ENCODE measurements around the gene PPP1CC. TPM values are rescaled to one million over a fixed set of nuclear protein-coding genes. Genes with fewer than 3 reads are reported as not detected.
"Not testable (repeated sequence)": the region's sequence is repeated elsewhere in the genome, so short reads cannot be mapped to it uniquely, and the experiment has no call there.

Gene PPP1CC
- total and polyA plus RNA-seq, 7 experiments from 2014 or later, result 108 to 218 (median 138) TPM

- DNase-seq (no peak), ATAC-seq (no peak)
- Mint-ChIP-seq H3K27ac (no peak overlapping the region), H3K4me3 (no peak overlapping the region), H3K36me3 (peaks cover 0 to 4% (median 0%) of the 10 kb centered on the region in 5 donors), H3K9me3 (peaks cover 0 to 2% (median 0%) of the 10 kb centered on the region in 11 donors), H3K27me3 (peaks cover 0 to 3% (median 0%) of the 10 kb centered on the region in 5 donors), H3K4me1 (peaks cover 5 to 21% (median 17%) of the 10 kb centered on the region in 7 donors)
- Histone ChIP-seq H3K9me3 (ENCODE audit: control insufficient read depth in 2 of 3, low read length in 3 of 3) (peaks cover 0 to 3% (median 0%) of the 10 kb centered on the region in 3 experiments), H3K27me3 (ENCODE audit: control insufficient read depth in 2 of 2, insufficient read depth in 2 of 2, low read length in 2 of 2) (no peaks in the 10 kb centered on the region), H3K27ac (ENCODE audit: low read depth, low read length) (no peak overlapping the region), H3K4me1 (ENCODE audit: control insufficient read depth in 2 of 2, insufficient read depth in 2 of 2, low read length in 2 of 2) (peaks cover 0 to 5% of the 10 kb centered on the region in 2 donors), H3K36me3 (ENCODE audit: control insufficient read depth in 2 of 3, insufficient read depth in 3 of 3, low read length in 3 of 3) (no peaks in the 10 kb centered on the region), H3K4me3 (ENCODE audit: low read length) (no peak overlapping the region)
- intact Hi-C loops (cut with micrococcal nuclease), result no loop called here
- ChIA-PET CTCF (interaction anchor here (1.0 to 1.5 kb wide), 2 partner anchors 8 to 9 kb away, joined by 3 read pairs; no protein-coding TSS in a partner anchor), POLR2A (interaction anchor here (1.2 to 1.7 kb wide), 2 partner anchors 8 to 16 kb away, joined by 3 to 4 read pairs; no protein-coding TSS in a partner anchor)
Measured at GRCh38 chr12:110768960-110769359, 26.3 kb upstream of the PPP1CC start.

- Mint-ChIP-seq H3K27me3 (peaks cover 0 to 3% (median 0%) of the 10 kb centered on the region in 5 donors), H3K4me1 (peaks cover 2 to 22% (median 12%) of the 10 kb centered on the region in 7 donors), H3K27ac (no peak overlapping the region), H3K4me3 (no peak overlapping the region), H3K36me3 (peaks cover 0 to 4% (median 0%) of the 10 kb centered on the region in 5 donors), H3K9me3 (peaks cover 0 to 2% (median 0%) of the 10 kb centered on the region in 11 donors)
- Histone ChIP-seq H3K36me3 (ENCODE audit: control insufficient read depth in 2 of 3, insufficient read depth in 3 of 3, low read length in 3 of 3) (no peaks in the 10 kb centered on the region), H3K9me3 (ENCODE audit: control insufficient read depth in 2 of 3, low read length in 3 of 3) (peaks cover 0 to 3% (median 0%) of the 10 kb centered on the region in 3 experiments), H3K27me3 (ENCODE audit: control insufficient read depth in 2 of 2, insufficient read depth in 2 of 2, low read length in 2 of 2) (no peaks in the 10 kb centered on the region), H3K27ac (ENCODE audit: low read depth, low read length) (no peak overlapping the region), H3K4me1 (ENCODE audit: control insufficient read depth in 2 of 2, insufficient read depth in 2 of 2, low read length in 2 of 2) (peaks cover 0 to 4% of the 10 kb centered on the region in 2 donors), H3K4me3 (ENCODE audit: low read length) (no peak overlapping the region)
- ATAC-seq (no peak), DNase-seq (no peak)
- ChIA-PET POLR2A (interaction anchor here (0.9 to 1.7 kb wide), 2 partner anchors 15 to 78 kb away, joined by 3 read pairs; partner anchors contain the start of gene HVCN1), CTCF (interaction anchor here (1.0 to 1.5 kb wide), 3 partner anchors 7 to 127 kb away, joined by 3 read pairs; no protein-coding TSS in a partner anchor)
- intact Hi-C loops (cut with micrococcal nuclease), result no loop called here
Measured at GRCh38 chr12:110767863-110768262, 25.2 kb upstream of the PPP1CC start.

GRCh38 chr12:110766311-110767154, 23.8 kb upstream of the PPP1CC start:
- H3K4me1 ChIP-seq (ENCODE audit: control insufficient read depth in 2 of 2, insufficient read depth in 2 of 2, low read length in 2 of 2), result no peaks in the 10 kb centered on the region
- Mint-ChIP-seq H3K36me3 (peaks cover 0 to 4% (median 0%) of the 10 kb centered on the region in 5 donors), H3K27me3 (peaks cover 0 to 3% (median 0%) of the 10 kb centered on the region in 5 donors), H3K4me1 (peaks cover 1 to 12% (median 2%) of the 10 kb centered on the region in 7 donors), H3K9me3 (peaks cover 0 to 2% (median 0%) of the 10 kb centered on the region in 11 donors), H3K27ac (no peak overlapping the region), H3K4me3 (no peak overlapping the region)
- H3K27me3 ChIP-seq (ENCODE audit: control insufficient read depth in 2 of 2, insufficient read depth in 2 of 2, low read length in 2 of 2), result no peaks in the 10 kb centered on the region
- H3K36me3 ChIP-seq (ENCODE audit: control insufficient read depth in 2 of 3, insufficient read depth in 3 of 3, low read length in 3 of 3), result no peaks in the 10 kb centered on the region
- peaks cover 0 to 3% (median 0%) of the 10 kb centered on the region in 3 experiments for H3K9me3 ChIP-seq (ENCODE audit: control insufficient read depth in 2 of 3, low read length in 3 of 3)
- intact Hi-C loops (cut with micrococcal nuclease), result no loop called here
- POLR2A ChIA-PET, result no interaction called here
- CTCF ChIA-PET, result interaction anchor here (1.1 kb wide), 1 partner anchor 128 kb away, joined by 3 read pairs; no protein-coding TSS in a partner anchor
- no peak overlapping the region for H3K4me3 ChIP-seq (ENCODE audit: low read length)
- no peak overlapping the region for H3K27ac ChIP-seq (ENCODE audit: low read depth, low read length)
- ATAC-seq (no peak), DNase-seq (no peak)

- H3K4me1 ChIP-seq (ENCODE audit: control insufficient read depth in 2 of 2, insufficient read depth in 2 of 2, low read length in 2 of 2); CTCF ChIA-PET; H3K27me3 Mint-ChIP-seq; H3K4me3 ChIP-seq (ENCODE audit: low read length); intact Hi-C loops (cut with micrococcal nuclease); H3K4me1 Mint-ChIP-seq; H3K9me3 Mint-ChIP-seq; POLR2A ChIA-PET; H3K4me3 Mint-ChIP-seq; H3K36me3 Mint-ChIP-seq; H3K27me3 ChIP-seq (ENCODE audit: control insufficient read depth in 2 of 2, insufficient read depth in 2 of 2, low read length in 2 of 2); ATAC-seq; H3K9me3 ChIP-seq (ENCODE audit: control insufficient read depth in 2 of 3, low read length in 3 of 3); DNase-seq; H3K27ac ChIP-seq (ENCODE audit: low read depth, low read length); H3K27ac Mint-ChIP-seq; H3K36me3 ChIP-seq (ENCODE audit: control insufficient read depth in 2 of 3, insufficient read depth in 3 of 3, low read length in 3 of 3): not testable (repeated sequence)
Measured at GRCh38 chr12:110765572-110765971, 22.9 kb upstream of the PPP1CC start.

GRCh38 chr12:110765111-110765510, 22.4 kb upstream of the PPP1CC start:
- Mint-ChIP-seq H3K27me3 (peaks cover 0 to 3% (median 0%) of the 10 kb centered on the region in 5 donors), H3K9me3 (peaks cover 0 to 2% (median 0%) of the 10 kb centered on the region in 11 donors), H3K4me3 (no peak overlapping the region), H3K4me1 (peaks cover 0 to 7% (median 0%) of the 10 kb centered on the region in 7 donors), H3K36me3 (peaks cover 0 to 4% (median 0%) of the 10 kb centered on the region in 5 donors), H3K27ac (no peak overlapping the region)
- intact Hi-C loops (cut with micrococcal nuclease), result no loop called here
- Histone ChIP-seq H3K9me3 (ENCODE audit: control insufficient read depth in 2 of 3, low read length in 3 of 3) (peaks cover 0 to 3% (median 0%) of the 10 kb centered on the region in 3 experiments), H3K4me1 (ENCODE audit: control insufficient read depth in 2 of 2, insufficient read depth in 2 of 2, low read length in 2 of 2) (no peaks in the 10 kb centered on the region), H3K36me3 (ENCODE audit: control insufficient read depth in 2 of 3, insufficient read depth in 3 of 3, low read length in 3 of 3) (no peaks in the 10 kb centered on the region), H3K27ac (ENCODE audit: low read depth, low read length) (no peak overlapping the region), H3K27me3 (ENCODE audit: control insufficient read depth in 2 of 2, insufficient read depth in 2 of 2, low read length in 2 of 2) (no peaks in the 10 kb centered on the region), H3K4me3 (ENCODE audit: low read length) (no peak overlapping the region)
- ChIA-PET POLR2A (no interaction called here), CTCF (no interaction called here)
- ATAC-seq (no peak), DNase-seq (no peak)

GRCh38 chr12:110763583-110763982, 20.9 kb upstream of the PPP1CC start:
- ATAC-seq, result no peak
- Mint-ChIP-seq H3K36me3 (peaks cover 0 to 1% (median 0%) of the 10 kb centered on the region in 5 donors), H3K4me1 (peaks cover 0 to 8% (median 0%) of the 10 kb centered on the region in 7 donors), H3K27me3 (peaks cover 0 to 3% (median 0%) of the 10 kb centered on the region in 5 donors), H3K27ac (no peak overlapping the region), H3K9me3 (peaks cover 0 to 2% (median 0%) of the 10 kb centered on the region in 11 donors), H3K4me3 (no peak overlapping the region)
- Histone ChIP-seq H3K4me3 (ENCODE audit: low read length) (no peak overlapping the region), H3K9me3 (ENCODE audit: control insufficient read depth in 2 of 3, low read length in 3 of 3) (no peaks in the 10 kb centered on the region), H3K36me3 (ENCODE audit: control insufficient read depth in 2 of 3, insufficient read depth in 3 of 3, low read length in 3 of 3) (no peaks in the 10 kb centered on the region), H3K27ac (ENCODE audit: low read depth, low read length) (no peak overlapping the region), H3K27me3 (ENCODE audit: control insufficient read depth in 2 of 2, insufficient read depth in 2 of 2, low read length in 2 of 2) (no peaks in the 10 kb centered on the region), H3K4me1 (ENCODE audit: control insufficient read depth in 2 of 2, insufficient read depth in 2 of 2, low read length in 2 of 2) (no peaks in the 10 kb centered on the region)
- no peak for DNase-seq
- intact Hi-C loops (cut with micrococcal nuclease), result no loop called here
- POLR2A ChIA-PET, result no interaction called here
- CTCF ChIA-PET, result no interaction called here

Measured in naive thymus-derived CD4-positive, alpha-beta T cell (primary cell).